Omental fat pad (tissue), 4 donors: ENCODE data around the gene KRTAP4-8. TPM values are rescaled to one million over a fixed set of nuclear protein-coding genes. Genes with fewer than 3 reads are reported as not detected.
"Not testable (repeated sequence)": the region's sequence is repeated elsewhere in the genome, so short reads cannot be mapped to it uniquely, and the experiment has no call there.

ENCODE experiments used
- ATAC-seq: fragments of 150-250 bp; one replicate; pipeline ENCODE4 v1.9.1; 2016; ENCODE audit warnings: mild to moderate bottlenecking, moderate library complexity; ENCODE audit not compliant: low FRiP score
- DNase-seq: peaks from one replicate; pipeline ENCODE4 v3.0.0-alpha.2; 2019; ENCODE audit warnings: low spot score
- CTCF ChIP-seq, 3 donors: fragments of 450-650 bp; IDR thresholded peaks; one replicate each; pipeline ENCODE4 v1.5.1; 2016 to 2017; ENCODE audit warnings: antibody characterized with exemption in 3 of 3, mild to moderate bottlenecking in 3 of 3, moderate library complexity in 2 of 3
- total RNA-seq, 4 donors: library from RNA; depleted of rRNA; stranded (reverse); fragments of >200 nt; gene quantifications; one replicate each; pipeline ENCODE4 v1.1.0, GENCODE V29; 2016

The KRTAP4-8 gene
- total RNA-seq, 4 donors from 2014 or later: not detected

GRCh38 chr17:41058741-41059140 is 39.2 kb downstream of the KRTAP4-8 start:
- DNase-seq (no peak), ATAC-seq (no peak)
- no peak for TF ChIP-seq CTCF (IDR thresholded peaks at IDR 0.05)

GRCh38 chr17:41057547-41057946 is 40.4 kb downstream of the KRTAP4-8 start:
- ATAC-seq (no peak), DNase-seq (no peak)
- no peak for TF ChIP-seq CTCF (IDR thresholded peaks at IDR 0.05)

- not testable (repeated sequence) for ATAC-seq, DNase-seq
Measured at GRCh38 chr17:41055130-41055529, 42.8 kb downstream of the KRTAP4-8 start, which contains the start of gene KRTAP2-2. KRTAP2-2 (minus strand) TSS chr17:41055230; CDS start chr17:41055211, 19 bp downstream.

- DNase-seq, ATAC-seq: not testable (repeated sequence)
Measured at GRCh38 chr17:41054556-41054955, 43.4 kb downstream of the KRTAP4-8 start.

DNA sequence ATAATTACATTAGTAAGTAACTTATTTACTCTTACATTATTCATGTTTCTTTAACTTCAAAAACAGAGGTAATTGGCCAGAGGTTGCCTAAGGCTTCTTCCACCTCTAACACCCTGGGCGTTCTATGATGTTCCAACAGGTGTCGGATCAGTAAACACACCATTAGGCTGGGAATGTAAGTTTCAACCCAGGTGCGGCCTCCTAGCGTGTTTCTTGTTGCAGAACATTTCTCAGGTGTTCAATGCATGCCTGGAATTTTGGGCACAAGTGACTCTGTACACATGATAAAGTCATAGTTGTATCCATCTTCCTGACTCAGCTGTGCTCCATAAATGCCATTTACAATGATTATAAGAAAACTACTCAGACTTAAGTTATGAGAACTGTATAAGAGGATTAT is 43.9 kb downstream of the KRTAP4-8 start:
- TF ChIP-seq CTCF (IDR thresholded peaks at IDR 0.05): no peak
- ATAC-seq (no peak), DNase-seq (no peak)

GRCh38 chr17:41052566-41052965 is 45.4 kb downstream of the KRTAP4-8 start:
- TF ChIP-seq CTCF (IDR thresholded peaks at IDR 0.05): no peak

DNA sequence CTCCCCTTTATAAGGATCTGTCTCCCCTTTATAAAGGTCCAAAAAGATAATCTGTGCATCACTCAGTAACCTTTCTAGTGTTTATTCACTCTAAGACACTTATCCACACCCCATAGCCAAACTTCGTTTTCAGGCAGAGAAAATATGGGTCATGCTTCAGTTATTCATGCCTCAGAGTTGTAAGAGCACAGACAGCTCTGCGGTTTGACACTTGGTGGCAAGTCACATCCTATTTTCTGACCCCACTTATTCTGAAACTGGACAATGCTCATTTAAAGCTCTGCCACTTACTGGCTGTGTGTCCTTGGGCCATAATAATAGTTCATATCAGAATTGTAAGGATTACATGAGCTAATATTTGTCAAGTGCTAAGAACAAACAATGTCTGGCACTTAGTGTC is 48.8 kb downstream of the KRTAP4-8 start:
- TF ChIP-seq CTCF (IDR thresholded peaks at IDR 0.05): no peak
- ATAC-seq (no peak), DNase-seq (no peak)

More at GRCh38 chr17:41052566-41052965, 45.4 kb downstream of the KRTAP4-8 start:
- DNase-seq (no peak), ATAC-seq (no peak)

DNA sequence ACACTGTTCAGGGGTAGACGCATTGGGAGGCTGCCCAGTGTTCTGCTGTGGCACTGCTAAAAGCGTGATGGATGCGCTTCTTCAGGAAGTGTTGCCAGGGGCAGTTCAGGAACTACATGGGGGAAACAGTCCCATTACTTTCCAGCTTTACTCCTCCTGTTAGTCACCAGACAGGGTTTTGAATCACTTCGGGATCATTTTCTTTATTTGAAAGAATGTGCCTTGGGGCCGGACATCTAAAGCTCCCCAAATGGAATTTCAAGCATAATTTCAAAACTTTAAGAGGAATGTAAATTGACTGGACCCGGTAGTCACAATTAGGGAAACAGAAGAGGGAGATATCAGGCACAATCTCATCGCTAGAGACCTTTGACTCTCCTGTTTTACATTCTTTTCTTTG is 49.5 kb downstream of the KRTAP4-8 start:
- no peak for ATAC-seq
- no peak for DNase-seq
- no peak for TF ChIP-seq CTCF (IDR thresholded peaks at IDR 0.05)

Other genes starting within 250 kb of the KRTAP4-8 start
- not detected for gene KRT12, start 230.9 kb downstream of the KRTAP4-8 start, total RNA-seq
- gene KRT20, start 212.9 kb downstream of the KRTAP4-8 start, total RNA-seq: not detected
- 1 to 10 TPM in 1 of 4 donors, not detected in 3; 4.3 TPM for gene KRT23, start 160.5 kb downstream of the KRTAP4-8 start, total RNA-seq
- gene KRT39, start 131.2 kb downstream of the KRTAP4-8 start, total RNA-seq: not detected
- gene KRT40, start 113.8 kb downstream of the KRTAP4-8 start, total RNA-seq: not detected
- gene KRTAP3-3, start 104.0 kb downstream of the KRTAP4-8 start, total RNA-seq: not detected
- not detected for gene KRTAP3-2, start 98.2 kb downstream of the KRTAP4-8 start, total RNA-seq
- not detected for gene KRTAP3-1, start 89.0 kb downstream of the KRTAP4-8 start, total RNA-seq
- not detected for gene KRTAP1-5, start 70.9 kb downstream of the KRTAP4-8 start, total RNA-seq
- gene KRTAP1-4, start 67.9 kb downstream of the KRTAP4-8 start, total RNA-seq: not detected
- not detected for gene KRTAP1-3, start 63.3 kb downstream of the KRTAP4-8 start, total RNA-seq
- gene KRTAP1-1, start 56.7 kb downstream of the KRTAP4-8 start, total RNA-seq: not detected
- not detected for gene KRTAP2-1, start 50.8 kb downstream of the KRTAP4-8 start, total RNA-seq
- not detected for gene KRTAP2-2, start 42.9 kb downstream of the KRTAP4-8 start, total RNA-seq
- gene KRTAP2-3, start 38.0 kb downstream of the KRTAP4-8 start, total RNA-seq: not detected
- gene KRTAP2-4, start 32.3 kb downstream of the KRTAP4-8 start, total RNA-seq: not detected
- not detected for gene KRTAP4-7, start 14.0 kb downstream of the KRTAP4-8 start, total RNA-seq
- not detected for gene KRTAP4-16, start 4.1 kb upstream of the KRTAP4-8 start, total RNA-seq
- gene KRTAP4-9, start 7.2 kb upstream of the KRTAP4-8 start, total RNA-seq: not detected
- gene KRTAP4-11, start 20.2 kb upstream of the KRTAP4-8 start, total RNA-seq: not detected
- gene KRTAP4-12, start 26.0 kb upstream of the KRTAP4-8 start, total RNA-seq: not detected
- gene KRTAP4-6, start 42.4 kb upstream of the KRTAP4-8 start, total RNA-seq: not detected
- gene KRTAP4-5, start 51.7 kb upstream of the KRTAP4-8 start, total RNA-seq: not detected
- not detected for gene KRTAP4-4, start 62.6 kb upstream of the KRTAP4-8 start, total RNA-seq
- not detected for gene KRTAP4-3, start 70.1 kb upstream of the KRTAP4-8 start, total RNA-seq
- gene KRTAP4-2, start 80.1 kb upstream of the KRTAP4-8 start, total RNA-seq: not detected
- gene KRTAP4-1, start 86.8 kb upstream of the KRTAP4-8 start, total RNA-seq: not detected
- not detected for gene KRTAP9-1, start 91.7 kb upstream of the KRTAP4-8 start, total RNA-seq
- not detected for gene KRTAP9-2, start 128.5 kb upstream of the KRTAP4-8 start, total RNA-seq
- not detected for gene KRTAP9-3, start 134.3 kb upstream of the KRTAP4-8 start, total RNA-seq
- gene KRTAP9-8, start 139.9 kb upstream of the KRTAP4-8 start, total RNA-seq: not detected
- gene KRTAP9-4, start 151.5 kb upstream of the KRTAP4-8 start, total RNA-seq: not detected
- not detected for gene KRTAP9-9, start 157.2 kb upstream of the KRTAP4-8 start, total RNA-seq
- gene KRTAP9-6, start 167.2 kb upstream of the KRTAP4-8 start, total RNA-seq: not detected
- not detected for gene KRTAP9-7, start 177.6 kb upstream of the KRTAP4-8 start, total RNA-seq
- not detected for gene KRTAP29-1, start 204.7 kb upstream of the KRTAP4-8 start, total RNA-seq
- not detected for gene KRTAP16-1, start 211.2 kb upstream of the KRTAP4-8 start, total RNA-seq
- gene KRTAP17-1, start 217.6 kb upstream of the KRTAP4-8 start, total RNA-seq: not detected